ENCODE results near the gene ZC3H7A. TPM values are rescaled to one million over a fixed set of nuclear protein-coding genes. Genes with fewer than 3 reads are reported as not detected.

ZC3H7A gene
- total and polyA plus RNA-seq, 10 of the 15 experiments (the other 5 are each of a cell fraction or from before 2014, with no cell fraction given) = 46.3 to 188 (median 68.6) TPM

GRCh38 chr16:11783319-11784037 lies 13.6 kb downstream of the ZC3H7A start (continued):
- TF ChIP-seq, protein P1, sequence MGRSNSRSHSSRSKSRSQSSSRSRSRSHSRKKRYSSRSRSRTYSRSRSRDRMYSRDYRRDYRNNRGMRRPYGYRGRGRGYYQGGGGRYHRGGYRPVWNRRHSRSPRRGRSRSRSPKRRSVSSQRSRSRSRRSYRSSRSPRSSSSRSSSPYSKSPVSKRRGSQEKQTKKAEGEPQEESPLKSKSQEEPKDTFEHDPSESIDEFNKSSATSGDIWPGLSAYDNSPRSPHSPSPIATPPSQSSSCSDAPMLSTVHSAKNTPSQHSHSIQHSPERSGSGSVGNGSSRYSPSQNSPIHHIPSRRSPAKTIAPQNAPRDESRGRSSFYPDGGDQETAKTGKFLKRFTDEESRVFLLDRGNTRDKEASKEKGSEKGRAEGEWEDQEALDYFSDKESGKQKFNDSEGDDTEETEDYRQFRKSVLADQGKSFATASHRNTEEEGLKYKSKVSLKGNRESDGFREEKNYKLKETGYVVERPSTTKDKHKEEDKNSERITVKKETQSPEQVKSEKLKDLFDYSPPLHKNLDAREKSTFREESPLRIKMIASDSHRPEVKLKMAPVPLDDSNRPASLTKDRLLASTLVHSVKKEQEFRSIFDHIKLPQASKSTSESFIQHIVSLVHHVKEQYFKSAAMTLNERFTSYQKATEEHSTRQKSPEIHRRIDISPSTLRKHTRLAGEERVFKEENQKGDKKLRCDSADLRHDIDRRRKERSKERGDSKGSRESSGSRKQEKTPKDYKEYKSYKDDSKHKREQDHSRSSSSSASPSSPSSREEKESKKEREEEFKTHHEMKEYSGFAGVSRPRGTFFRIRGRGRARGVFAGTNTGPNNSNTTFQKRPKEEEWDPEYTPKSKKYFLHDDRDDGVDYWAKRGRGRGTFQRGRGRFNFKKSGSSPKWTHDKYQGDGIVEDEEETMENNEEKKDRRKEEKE (IDR thresholded peaks at IDR 0.05) = no peak
- TF ChIP-seq MLLT1 (IDR thresholded peaks at IDR 0.05) = peak; percentile 22; the same call in 1 of the 2 replicates
- TF ChIP-seq YY1 (IDR thresholded peaks at IDR 0.05; ENCODE audit: low read depth, low read length) = 0 out of 2 replicates have a peak, but pooled peaks have one; percentile 27
- no peak for TF ChIP-seq HSF1 (IDR thresholded peaks at IDR 0.05; ENCODE audit: low read depth, low read length)
- TF ChIP-seq CBX3 (IDR thresholded peaks at IDR 0.05; ENCODE audit: borderline replicate concordance, low read depth) = no peak
- no peak; the same call in 1 of the 2 replicates for TF ChIP-seq SREBF1 (IDR thresholded peaks at IDR 0.05; ENCODE audit: low read length)
- TF ChIP-seq PAX8 (IDR thresholded peaks at IDR 0.05) = no peak; the same call in 1 of the 2 replicates
- no peak for TF ChIP-seq ZBTB4 (CRISPR knock-in tag; IDR thresholded peaks at IDR 0.05)
- no peak for TF ChIP-seq ESRRA (IDR thresholded peaks at IDR 0.05; ENCODE audit: low read length)
- no peak for TF ChIP-seq E4F1 (IDR thresholded peaks at IDR 0.05; ENCODE audit: borderline replicate concordance, partially characterized antibody)
- TF ChIP-seq GATAD2B (conservative IDR thresholded peaks at IDR 0.05; ENCODE audit: low read depth) = no peak; the same call in none of the 2 replicates
- TF ChIP-seq EP300 (IDR thresholded peaks at IDR 0.05; ENCODE audit: borderline replicate concordance in 1 of 2, control insufficient read depth in 1 of 2, low read depth in 2 of 2, low read length in 2 of 2) = peak; percentile 88 to 90
- peak; percentile 80 for TF ChIP-seq ZNF24 (IDR thresholded peaks at IDR 0.05)
- no peak for TF ChIP-seq STAT1 (conservative IDR thresholded peaks at IDR 0.05)
- TF ChIP-seq SMAD1 (IDR thresholded peaks at IDR 0.05; ENCODE audit: low read depth, partially characterized antibody) = peak; percentile 19
- peak; percentile 90 for TF ChIP-seq MEF2A (IDR thresholded peaks at IDR 0.05; ENCODE audit: insufficient read depth, low read depth, low read length)
